K562 (cell line): ENCODE results near the gene PSME1. TPM values are rescaled to one million over a fixed set of nuclear protein-coding genes. Genes with fewer than 3 reads are reported as not detected.

ENCODE experiments used
- CHAMP1 ChIP-seq: fragments of 450-650 bp; IDR thresholded peaks from 2 replicates; pipeline ENCODE4 v1.6.1; 2016; ENCODE audit warnings: mild to moderate bottlenecking
- CTCF ChIP-seq, 3 experiments: IDR thresholded peaks in 2 of 3; conservative IDR thresholded peaks in 1 of 3; 2 replicates each; pipeline ENCODE4 v1.5.1; 2011 to 2012; ENCODE audit warnings: low read length in 3 of 3, mild to moderate bottlenecking in 3 of 3, control low read depth in 2 of 3, improper control_type of control experiment in 1 of 3, inconsistent platforms in 1 of 3, low read depth in 1 of 3, mixed read lengths in 1 of 3, moderate library complexity in 1 of 3; ENCODE audit not compliant: insufficient read depth in 2 of 3
- HCFC1 ChIP-seq: IDR thresholded peaks from 2 replicates; pipeline ENCODE4 v1.6.1; 2012; ENCODE audit warnings: low read depth, low read length, improper control_type of control experiment
- POLR2AphosphoS2 ChIP-seq: IDR thresholded peaks from 2 replicates; pipeline ENCODE4 v1.6.1; 2012; ENCODE audit warnings: low read length, improper control_type of control experiment
- SP1 ChIP-seq: sonication (generic); formaldehyde crosslinking; IDR thresholded peaks from 2 replicates; pipeline ENCODE4 v1.8.1; 2022; ENCODE audit warnings: mild to moderate bottlenecking, missing genetic modification reagents
- ZNF644 ChIP-seq: fragments of 200-800 bp; sonication (Bioruptor generic); IDR thresholded peaks from 2 replicates; pipeline ENCODE4 v1.6.1; 2016; ENCODE audit warnings: low read depth, missing genetic modification characterization, missing compliant biosample characterization
- polyA plus RNA-seq, 8 experiments: library from polyadenylated mRNA; depleted of rRNA in 4 of 8; stranded (reverse) in 5 of 8; unstranded in 3 of 8; fragments of >200 nt; fragmentation: Nextera tagmentation in 2 of 8; fragmentation: Illumina TruSeq in 1 of 8; extraction: Ambion mirVana in 2 of 8; extraction: Trizol in 1 of 8; gene quantifications; 2 replicates each; pipeline versions ENCODE4 v1.2.1 to v1.2.3, GENCODE V29; 2011 to 2014; ENCODE audit warnings: inconsistent platforms in 1 of 8, missing spikeins in 1 of 8
- total RNA-seq, 7 experiments: library from RNA; depleted of rRNA in 6 of 7; stranded (reverse); fragments of >200 nt in 6 of 7; fragmentation: Illumina TruSeq in 2 of 7; extraction: Trizol in 2 of 7; gene quantifications; 2 replicates each; pipeline versions ENCODE4 v1.2.1 to v1.2.3, GENCODE V29; 2011 to 2021; ENCODE audit warnings: low replicate concordance in 1 of 7
- TF ChIP-seq, protein P1 (sequence below): fragments of 450-650 bp; formaldehyde crosslinking; IDR thresholded peaks from 2 replicates; pipeline ENCODE4 v1.4.0; 2022; ENCODE audit warnings: mild to moderate bottlenecking, moderate library complexity

Gene PSME1
- total and polyA plus RNA-seq, 9 of the 15 experiments (the other 6 are each of a cell fraction or from before 2014, with no cell fraction given) = 20.3 to 180 (median 67.5) TPM

DNA sequence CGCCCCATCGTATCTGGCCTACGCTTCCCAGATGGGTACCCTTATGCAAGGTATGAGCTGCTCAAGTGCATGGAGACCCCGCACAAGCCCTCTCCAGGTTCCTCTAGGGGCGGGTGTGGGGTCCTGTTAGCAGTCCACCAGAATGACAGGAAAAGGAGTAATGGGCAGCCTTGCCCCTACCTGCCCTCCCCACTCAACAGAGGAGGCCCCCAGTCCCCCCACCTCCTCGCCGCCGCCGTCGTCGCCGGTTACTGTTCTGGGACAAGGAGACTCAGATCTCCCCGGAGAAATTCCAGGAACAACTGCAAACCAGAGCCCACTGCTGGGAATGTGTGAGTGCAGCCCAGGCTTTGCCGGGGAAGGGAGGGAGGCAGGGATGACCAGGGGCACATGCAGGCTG, 41.9 kb downstream of the PSME1 start (continued):
- TF ChIP-seq ZNF644 (tag) = no peak
- no peak for TF ChIP-seq SP1 (CRISPR knock-in tag)
- no peak for TF ChIP-seq CTCF (IDR thresholded peaks at IDR 0.05 in 2 of 3, conservative IDR thresholded peaks at IDR 0.05 in 1 of 3; ENCODE audit: insufficient read depth in 2 of 3, low read depth in 1 of 3, low read length in 3 of 3)
- no peak for TF ChIP-seq HCFC1
- TF ChIP-seq POLR2AphosphoS2 = no peak
- TF ChIP-seq CHAMP1 = no peak
- TF ChIP-seq, protein P1, sequence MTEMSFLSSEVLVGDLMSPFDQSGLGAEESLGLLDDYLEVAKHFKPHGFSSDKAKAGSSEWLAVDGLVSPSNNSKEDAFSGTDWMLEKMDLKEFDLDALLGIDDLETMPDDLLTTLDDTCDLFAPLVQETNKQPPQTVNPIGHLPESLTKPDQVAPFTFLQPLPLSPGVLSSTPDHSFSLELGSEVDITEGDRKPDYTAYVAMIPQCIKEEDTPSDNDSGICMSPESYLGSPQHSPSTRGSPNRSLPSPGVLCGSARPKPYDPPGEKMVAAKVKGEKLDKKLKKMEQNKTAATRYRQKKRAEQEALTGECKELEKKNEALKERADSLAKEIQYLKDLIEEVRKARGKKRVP (CRISPR knock-in tag) = no peak
